GM21390 (cell line): ENCODE results near the gene MTIF3.
"Not testable (repeated sequence)": the region's sequence is repeated elsewhere in the genome, so short reads cannot be mapped to it uniquely, and the experiment has no call there.

Experiments used
- ATAC-seq: cut with Tn5 transposase; IDR thresholded peaks from one replicate; pipeline ENCODE4 v1.9.1; 2021; ENCODE audit not compliant: unreplicated experiment

The MTIF3 gene

GRCh38 chr13:27421101-27421871 lies 29.1 kb downstream of the MTIF3 start:
- no peak for ATAC-seq

GRCh38 chr13:27419328-27419727 lies 31.0 kb downstream of the MTIF3 start:
- no peak for ATAC-seq

GRCh38 chr13:27415116-27415515 lies 35.2 kb downstream of the MTIF3 start:
- ATAC-seq: no peak

GRCh38 chr13:27411341-27411740 lies 39.0 kb downstream of the MTIF3 start:
- ATAC-seq: no peak

GRCh38 chr13:27409013-27409412 lies 41.4 kb downstream of the MTIF3 start:
- no peak for ATAC-seq

- no peak for ATAC-seq
These were observed 42.3 kb downstream of the MTIF3 start for GRCh38 chr13:27408074-27408473.

- ATAC-seq: no peak
These were observed 44.0 kb downstream of the MTIF3 start for GRCh38 chr13:27406178-27406939.

GRCh38 chr13:27405546-27406134 lies 44.7 kb downstream of the MTIF3 start:
- no peak for ATAC-seq

- ATAC-seq: no peak
These were observed 45.7 kb downstream of the MTIF3 start for GRCh38 chr13:27404680-27405079.

- no peak for ATAC-seq
These were observed 46.5 kb downstream of the MTIF3 start for GRCh38 chr13:27403727-27404385.

GRCh38 chr13:27403203-27403678 lies 47.1 kb downstream of the MTIF3 start:
- no peak for ATAC-seq

- no peak for ATAC-seq
These were observed 49.2 kb downstream of the MTIF3 start for GRCh38 chr13:27401210-27401609.

GRCh38 chr13:27400405-27400804 lies 50.0 kb downstream of the MTIF3 start:
- ATAC-seq: not testable (repeated sequence)

GRCh38 chr13:27398360-27398759 lies 52.0 kb downstream of the MTIF3 start:
- no peak for ATAC-seq

GRCh38 chr13:27396252-27396846 lies 54.0 kb downstream of the MTIF3 start:
- ATAC-seq: no peak

GRCh38 chr13:27395007-27395510 lies 55.3 kb downstream of the MTIF3 start:
- no peak for ATAC-seq

- ATAC-seq: no peak
These were observed 57.3 kb downstream of the MTIF3 start for GRCh38 chr13:27393101-27393500.

- no peak for ATAC-seq
These were observed 58.9 kb downstream of the MTIF3 start for GRCh38 chr13:27391471-27391870.

GRCh38 chr13:27389891-27390290 lies 60.5 kb downstream of the MTIF3 start:
- no peak for ATAC-seq

GRCh38 chr13:27388241-27388640 lies 62.1 kb downstream of the MTIF3 start:
- no peak for ATAC-seq
